GM04504 (cell line): ENCODE measurements around the gene ATP7B.

Source experiments
- DNase-seq: peaks from one replicate; pipeline ENCODE4 v3.0.0-alpha.2; 2012; ENCODE audit warnings: low read depth

Gene ATP7B

DNA sequence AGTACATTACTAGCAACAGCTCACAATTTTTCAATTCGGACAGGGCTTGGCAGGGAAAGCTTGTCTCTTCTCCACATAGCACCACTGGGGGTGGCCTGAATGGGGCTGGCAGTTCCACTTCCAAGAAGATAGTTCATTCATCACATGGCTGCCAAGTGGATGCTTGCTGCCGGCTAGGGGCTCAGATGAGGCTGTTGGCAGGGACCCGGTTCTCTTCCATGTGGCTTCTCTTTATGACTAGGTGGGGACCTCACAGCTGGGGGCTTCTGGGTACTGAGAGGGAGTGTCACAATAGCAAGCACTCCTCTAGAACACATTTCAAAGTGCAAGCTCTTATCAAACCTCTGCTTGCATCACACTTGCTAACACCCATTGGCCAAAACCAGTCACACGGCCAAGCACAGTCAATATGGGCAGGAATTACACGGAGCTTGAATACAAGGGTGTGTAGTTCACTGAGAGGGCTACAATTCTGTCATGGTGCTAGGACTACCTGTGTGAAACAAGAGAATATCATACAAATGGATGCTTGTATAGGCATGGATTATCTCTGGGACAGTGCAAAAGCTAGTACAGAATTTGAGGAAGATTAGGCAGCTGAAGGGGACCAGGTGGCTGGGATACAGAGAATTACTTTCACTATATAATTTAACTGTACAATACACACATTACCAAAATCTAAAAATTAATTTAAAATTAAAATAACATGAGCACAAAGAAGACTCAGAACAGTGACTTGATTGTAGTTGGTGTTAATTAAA lies 32.3 kb downstream of the ATP7B start:
- DNase-seq: no peak

DNA sequence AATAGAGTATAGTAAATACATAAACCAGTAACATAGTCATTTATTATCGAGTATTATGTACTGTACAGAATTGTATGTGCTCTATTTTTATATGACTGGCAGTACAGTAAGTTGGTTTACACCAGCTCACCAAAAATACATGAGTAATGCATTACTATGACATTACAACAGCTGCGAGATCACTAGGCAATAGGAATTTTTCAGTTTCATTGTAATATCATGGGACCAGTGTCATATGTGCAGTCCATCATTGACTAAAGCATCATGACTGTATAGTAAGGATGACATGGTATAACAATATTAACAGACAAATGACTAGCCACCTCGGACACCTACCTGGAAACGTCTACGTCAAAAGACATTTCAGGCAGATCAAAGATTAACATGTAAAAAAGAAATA lies 33.6 kb downstream of the ATP7B start:
- DNase-seq: no peak

DNA sequence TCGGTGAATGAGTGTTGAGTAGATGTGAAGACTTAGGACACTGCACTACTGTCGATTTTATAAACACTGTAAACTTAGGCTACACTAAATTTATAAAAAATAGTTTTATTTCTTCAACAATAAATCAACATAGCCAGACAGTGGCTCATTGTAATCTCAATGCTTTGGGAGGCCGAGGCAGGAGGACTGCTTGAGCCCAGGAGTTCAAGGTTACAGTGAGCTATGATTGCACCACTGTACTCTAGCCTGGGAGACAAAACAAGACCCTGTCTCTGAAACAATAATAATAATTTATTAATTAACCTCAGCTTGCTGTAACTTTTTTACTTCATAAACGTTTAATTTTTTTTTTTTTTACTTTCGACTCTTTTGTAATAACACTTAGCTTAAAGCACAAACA lies 34.4 kb downstream of the ATP7B start:
- no peak for DNase-seq

DNA sequence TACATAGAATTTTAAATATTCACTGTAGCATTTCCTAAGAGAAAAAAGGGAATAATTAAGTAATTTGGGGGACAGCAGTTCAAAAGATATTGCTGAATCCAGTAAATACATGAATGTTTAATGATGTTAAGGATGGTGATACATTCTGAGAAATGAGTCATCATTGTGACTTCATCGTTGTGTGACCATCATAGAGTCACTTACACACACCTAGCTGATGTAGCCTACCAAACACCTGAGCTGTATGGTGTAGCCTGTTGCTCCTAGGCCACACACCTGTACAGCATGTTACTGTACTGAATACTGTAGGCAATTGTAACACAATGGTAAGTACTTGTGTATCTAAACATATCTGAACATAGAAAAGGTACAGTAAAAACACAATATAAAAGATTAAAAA lies 34.8 kb downstream of the ATP7B start:
- DNase-seq: no peak

DNA sequence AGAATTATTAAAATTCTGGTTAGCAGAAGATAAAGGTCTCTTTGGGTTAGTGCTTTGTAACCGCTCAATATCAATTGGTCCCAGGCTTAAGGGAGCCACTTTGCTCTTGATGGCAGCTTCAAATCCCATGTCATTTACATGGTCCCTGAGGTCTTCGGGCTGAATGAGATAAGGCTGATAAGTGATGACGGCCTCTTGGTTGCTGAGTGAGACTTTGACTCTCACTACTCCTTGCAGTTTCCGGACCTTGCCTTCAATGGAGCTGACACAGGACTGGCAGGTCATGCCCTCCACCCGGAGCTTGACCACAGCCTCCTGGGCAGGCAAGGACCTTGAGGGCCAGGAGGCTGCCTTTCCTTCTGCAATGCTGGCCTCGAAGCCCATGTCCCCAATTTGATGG lies 36.8 kb downstream of the ATP7B start:
- no peak for DNase-seq

DNA sequence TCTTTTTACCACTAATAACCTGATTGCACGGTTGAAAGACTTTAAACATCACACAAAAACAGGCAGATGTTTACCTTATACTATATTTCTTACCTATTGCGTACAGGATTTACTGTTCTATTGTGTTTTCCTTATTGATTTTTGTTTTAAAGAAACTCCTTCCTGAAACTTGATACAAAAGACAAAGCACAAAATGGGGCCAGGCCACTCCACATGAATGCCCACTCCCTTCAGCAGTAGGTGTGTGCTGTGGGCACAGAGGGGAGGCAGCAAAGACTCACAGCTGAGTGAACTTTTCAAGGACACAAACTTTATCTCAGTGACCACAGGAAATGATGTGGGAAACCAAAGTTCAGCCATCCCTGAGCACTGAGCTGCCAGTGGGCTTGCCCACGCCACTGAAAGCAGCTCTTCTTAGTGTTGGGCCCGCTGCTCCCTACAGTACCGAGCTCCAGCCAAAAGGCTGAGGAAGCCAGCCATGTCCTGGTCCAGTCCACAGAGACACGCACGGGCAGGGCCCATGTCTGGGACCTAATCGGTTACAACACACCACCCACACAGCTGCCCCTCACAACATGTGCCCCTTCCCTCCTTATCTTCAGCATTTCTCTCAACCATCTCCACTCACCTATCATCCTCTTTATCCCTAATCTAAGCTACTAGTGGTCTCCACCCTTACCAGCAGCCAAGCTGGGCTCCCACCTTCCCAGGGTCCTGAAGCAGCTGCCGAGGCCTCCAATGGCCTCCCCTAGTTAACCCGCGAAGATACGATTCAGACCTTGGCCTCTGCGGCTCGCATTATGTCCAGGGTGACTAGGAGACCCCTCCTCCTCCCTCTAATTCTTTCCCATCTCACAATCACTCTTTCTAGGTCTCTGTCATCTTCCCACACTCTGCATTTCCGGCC lies 39.5 kb downstream of the ATP7B start:
- DNase-seq: no peak

DNA sequence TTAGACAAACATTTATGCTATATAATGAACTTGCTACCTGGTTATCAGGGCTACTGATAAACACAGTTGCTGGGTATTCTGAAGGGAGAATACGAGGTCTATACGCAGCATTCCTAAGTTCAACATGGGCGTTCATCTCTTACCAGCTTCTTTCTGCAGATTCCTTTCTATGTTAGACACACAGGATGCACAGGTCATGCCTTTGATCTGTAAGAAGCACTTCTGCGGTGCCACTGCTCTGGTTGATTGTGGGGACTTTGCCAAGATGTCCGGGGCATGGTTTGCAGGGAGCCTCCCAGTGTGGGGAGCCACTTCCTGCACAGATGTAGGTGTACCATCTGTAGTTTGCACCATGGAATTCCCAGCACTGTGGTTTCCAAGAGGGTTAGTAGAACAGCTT lies 40.9 kb downstream of the ATP7B start:
- no peak for DNase-seq

DNA sequence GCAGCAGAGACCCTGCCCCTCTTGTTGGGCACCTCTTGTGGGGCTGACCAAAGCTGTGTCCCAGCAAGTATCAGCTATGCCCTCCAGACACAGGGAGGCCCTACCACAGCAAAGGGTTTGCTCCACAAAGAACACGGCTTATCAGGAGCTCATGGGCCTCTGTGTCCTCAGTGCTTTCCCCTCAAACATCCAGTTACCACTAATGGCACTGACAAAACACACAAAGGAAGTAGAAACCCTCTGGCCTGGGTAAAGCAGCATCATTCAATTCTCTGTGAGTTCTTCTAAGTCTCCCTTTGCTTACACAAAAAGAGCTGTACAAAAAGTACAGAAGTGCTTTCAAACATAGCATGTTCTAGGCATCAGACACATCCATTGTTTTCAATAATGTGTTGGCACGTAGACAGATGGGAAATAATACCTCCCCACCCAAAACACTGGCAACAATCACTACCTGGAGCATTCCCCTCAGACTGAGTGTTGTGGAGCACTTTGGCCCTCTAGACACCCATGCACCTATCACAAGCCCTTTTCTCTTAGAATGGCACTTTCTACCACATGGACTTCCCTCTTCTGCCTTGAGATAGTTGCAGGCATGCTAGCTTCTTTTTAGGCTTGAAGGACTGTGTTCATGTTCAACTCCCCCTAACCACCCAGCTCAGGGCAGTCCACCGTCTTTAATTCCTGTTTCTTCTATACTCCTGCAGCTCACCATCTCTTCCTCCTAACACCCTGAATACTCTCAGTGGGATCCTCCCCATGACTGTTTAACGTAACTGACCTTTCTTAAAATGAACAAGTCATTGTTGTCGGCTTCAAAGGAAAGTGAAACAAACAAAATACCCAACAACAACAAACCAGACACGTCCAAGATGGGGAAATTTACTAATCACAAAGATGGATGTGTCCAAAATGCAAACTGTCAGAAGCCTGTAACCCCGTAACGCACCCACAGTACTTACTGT lies 43.5 kb downstream of the ATP7B start:
- DNase-seq: no peak

DNA sequence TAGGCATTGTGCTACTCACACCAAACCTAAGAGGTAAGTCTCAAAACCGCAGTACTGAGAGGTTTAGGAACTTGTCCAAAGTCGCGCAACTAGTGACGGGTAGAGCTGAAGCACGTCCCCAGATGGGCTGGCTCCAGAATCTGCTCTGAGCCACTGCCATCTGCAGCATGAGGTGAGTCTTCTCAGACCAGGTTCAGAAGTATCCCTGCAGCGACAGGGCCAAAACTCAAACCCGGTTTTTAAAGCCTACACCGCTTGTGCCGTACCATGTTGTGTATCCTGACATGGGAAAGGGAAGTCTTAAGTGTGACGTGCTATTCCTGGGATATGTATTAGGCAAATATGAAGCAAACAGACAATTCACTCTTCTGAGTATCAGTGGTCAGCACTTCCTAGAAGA lies 45.1 kb downstream of the ATP7B start:
- DNase-seq: no peak

DNA sequence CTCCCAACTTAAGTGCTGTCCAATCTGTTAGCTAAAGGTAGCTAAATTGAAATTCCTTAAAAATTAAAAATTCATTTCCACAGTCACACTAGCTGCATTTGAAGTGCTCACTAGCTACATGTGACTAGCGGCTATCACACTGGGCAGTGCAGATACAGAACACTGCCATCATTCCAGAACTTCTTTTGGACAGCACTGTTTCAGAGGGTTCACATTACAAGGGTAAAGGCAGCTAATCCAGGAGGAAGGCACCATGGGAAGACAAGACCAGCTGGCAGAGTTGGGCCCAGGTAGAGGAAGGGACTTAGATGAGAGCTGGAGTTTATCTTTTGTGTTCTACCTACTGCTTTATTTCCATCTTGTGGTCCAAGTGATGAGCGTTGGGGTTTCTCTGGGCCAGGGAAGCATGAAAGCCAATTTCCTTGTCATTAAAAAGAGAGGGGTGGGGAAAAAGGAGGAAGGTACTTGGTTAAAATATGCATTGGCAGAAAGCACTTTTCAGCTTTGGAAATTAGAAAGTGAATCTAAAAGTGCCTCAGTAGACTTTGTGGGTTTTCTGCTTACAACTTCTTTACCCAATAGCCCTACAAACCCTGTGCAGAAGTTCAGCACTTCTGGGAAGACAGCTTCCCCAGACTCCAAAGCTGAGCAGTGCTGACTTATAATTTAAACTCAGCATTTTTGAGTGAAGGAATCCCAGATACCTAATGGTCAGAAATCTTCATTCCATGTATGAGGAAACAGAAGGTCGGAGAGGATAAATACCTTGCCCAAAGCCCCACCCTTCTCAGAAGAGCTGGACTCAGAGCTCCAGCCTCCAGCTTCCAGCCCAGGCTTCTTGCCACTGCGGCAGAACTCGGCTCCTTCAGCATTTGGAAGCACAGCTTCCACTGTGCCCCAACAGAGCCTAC lies 49.5 kb downstream of the ATP7B start:
- DNase-seq: no peak

DNA sequence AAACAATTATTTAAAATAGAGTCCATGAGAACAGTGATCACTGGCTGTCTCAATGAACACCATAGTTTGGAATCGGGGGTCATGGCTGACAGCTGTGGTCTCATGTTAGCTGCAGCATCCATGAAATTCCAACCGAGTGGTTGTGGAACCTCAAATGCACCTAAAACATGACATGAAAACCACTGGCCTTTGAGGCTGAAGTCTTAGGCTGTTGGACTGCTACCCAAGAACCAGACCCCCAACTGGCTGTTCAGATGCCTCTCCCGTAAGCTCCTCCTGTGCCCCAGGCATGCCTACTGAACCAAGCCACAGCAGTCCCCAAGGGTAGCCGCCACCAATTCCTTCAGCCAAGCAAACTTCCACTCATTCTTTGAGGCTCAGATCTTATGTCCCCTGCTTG lies 50.5 kb downstream of the ATP7B start:
- no peak for DNase-seq

DNA sequence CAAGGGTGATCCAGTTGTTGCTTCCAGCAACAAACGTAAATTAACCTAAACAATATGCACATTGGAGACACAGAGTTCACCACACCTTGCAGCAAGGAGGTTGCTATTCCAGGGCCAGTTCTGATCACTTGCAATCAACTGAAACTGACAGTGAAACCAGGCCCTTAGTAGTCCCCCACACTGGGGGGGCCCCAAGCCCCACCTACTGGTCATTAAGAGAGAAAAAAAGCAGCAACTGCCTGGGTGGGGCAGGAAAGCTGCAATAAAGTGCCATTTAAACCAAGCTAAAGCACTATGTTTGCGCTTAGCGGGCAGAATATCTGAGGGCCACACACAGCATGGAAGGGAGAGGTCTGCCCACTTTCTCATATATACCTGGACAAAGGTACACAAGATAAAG lies 51.5 kb downstream of the ATP7B start:
- DNase-seq: no peak

DNA sequence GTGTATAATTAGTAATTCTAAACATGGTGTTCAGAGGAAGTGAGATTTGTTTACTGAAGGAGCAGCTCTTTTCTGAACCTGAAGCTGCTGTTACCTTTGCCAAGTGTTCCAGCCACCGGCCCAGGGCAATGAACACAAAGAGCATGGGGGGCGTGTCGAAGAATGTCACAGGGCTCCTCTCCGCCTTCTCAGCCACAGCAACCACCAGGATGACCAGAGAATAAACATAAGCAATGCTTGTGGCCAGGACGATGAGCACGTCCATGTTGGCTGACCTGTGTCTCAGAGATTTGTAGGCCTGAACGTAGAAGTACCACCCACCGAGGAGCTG lies 53.1 kb downstream of the ATP7B start:
- no peak for DNase-seq

DNA sequence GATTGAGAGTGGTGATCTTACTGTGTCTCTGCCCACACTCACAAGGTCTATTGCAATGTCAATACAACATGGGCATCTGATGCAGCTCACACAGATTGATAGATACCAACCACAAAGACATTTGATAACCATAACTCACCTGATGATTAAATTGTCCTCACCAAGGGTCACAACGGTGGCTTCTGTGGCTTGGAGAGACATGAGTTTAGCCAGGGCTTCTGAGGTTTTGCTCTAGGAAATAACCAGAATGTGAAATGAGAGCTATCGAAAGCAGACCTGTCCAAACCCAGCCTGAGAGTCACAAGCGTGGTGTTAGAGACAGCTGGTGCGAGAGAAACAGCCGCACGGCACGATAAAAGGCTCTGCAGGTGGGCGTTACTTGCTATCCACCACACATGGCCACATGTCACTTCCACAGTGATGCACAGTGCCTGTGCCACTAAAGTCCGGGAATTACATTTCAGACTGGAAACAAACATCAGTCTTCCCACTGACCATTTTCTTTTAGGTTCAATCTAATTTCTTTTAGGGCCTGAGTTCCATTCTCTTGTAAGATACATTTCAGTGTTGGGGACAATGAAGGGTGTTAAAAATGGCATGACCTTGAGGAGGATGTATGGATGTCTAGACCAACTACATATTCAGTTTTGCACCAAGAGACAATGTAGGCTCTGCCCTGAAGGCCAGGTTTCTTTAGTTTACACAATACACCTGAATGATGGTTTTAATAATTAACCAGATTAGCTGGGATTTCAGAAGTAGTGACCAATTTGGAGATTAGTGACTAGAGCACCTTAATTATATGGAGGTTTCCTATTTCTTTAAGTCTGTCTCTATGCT lies 53.7 kb downstream of the ATP7B start:
- DNase-seq: no peak

DNA sequence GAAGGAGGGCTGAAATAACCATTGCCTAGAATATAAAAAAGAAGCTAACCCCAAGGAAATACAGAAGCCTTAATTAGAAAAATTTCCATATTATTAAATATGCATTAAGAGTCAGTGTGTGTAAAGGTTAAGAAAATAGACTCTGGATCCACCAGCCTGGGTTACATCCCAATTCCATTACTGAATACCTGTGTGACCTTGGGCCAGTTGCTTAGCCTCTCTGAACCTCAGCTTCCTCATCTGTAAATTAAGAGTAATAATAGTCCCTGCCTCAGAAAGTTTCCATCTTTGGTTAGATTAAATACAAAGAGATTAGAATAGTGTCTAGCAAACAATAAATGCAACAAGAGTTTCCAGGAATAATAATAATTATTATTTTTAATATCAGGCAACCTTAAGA lies 54.5 kb downstream of the ATP7B start:
- no peak for DNase-seq

DNA sequence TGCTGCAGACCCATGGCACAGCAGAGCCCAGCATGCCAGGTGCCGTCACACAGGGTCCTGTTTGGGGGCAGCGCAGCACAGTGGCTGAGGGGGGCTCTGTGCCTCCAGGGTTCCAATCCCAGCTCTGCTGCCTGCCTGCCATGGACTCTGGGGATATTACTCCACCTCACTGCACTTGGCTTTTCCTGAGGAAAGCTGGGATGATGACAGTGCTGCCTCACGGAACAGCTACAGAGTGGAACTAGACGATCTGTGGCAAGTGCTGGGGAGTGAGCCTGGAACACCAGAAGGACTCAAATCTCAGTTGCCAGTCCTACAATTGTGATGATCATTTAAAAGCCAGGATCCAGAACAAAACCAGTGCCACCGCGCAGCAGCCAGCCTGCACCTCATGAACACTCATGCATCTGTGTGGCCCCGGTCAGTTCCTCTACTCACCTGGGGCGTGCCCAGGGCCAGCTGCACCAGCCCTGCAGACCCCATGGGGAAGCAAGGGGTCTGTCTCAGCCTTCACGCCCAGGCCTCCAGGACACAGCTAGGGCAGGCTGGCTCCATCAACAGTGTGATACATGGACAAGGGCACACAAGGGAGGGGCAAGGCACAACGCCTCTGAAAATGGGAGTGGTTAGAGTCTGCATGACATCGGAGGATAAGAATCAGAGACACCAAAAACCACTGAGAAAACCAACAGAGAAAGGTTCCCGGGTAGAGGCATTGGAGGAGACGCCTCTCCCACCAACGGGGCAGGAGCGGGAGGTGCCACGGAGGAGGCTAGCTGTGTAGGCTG lies 55.2 kb downstream of the ATP7B start:
- no peak for DNase-seq

DNA sequence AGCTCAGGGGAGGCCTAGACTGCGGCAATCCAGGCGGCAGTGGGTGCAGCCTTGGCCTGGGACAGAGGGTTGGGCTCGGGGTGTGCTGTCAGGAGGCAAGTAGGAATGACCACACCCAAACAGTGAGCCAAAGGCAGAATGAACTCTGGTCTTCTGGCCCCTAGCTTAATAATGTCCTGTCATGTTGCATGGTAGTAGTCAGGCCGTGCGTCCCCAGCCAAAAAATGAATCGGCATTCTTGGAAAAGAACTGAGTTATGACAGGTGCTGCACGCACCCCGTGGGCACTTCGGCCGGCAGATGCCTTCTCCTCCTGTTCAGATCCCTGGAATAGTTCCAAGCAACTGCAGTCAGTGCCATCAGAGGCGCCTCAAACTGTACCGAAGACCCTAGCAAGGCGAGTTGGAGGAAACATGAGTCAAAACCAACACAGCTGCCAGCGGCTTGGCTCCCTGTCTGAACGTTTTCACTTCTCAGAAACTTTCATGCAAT lies 55.9 kb downstream of the ATP7B start:
- DNase-seq: no peak

DNA sequence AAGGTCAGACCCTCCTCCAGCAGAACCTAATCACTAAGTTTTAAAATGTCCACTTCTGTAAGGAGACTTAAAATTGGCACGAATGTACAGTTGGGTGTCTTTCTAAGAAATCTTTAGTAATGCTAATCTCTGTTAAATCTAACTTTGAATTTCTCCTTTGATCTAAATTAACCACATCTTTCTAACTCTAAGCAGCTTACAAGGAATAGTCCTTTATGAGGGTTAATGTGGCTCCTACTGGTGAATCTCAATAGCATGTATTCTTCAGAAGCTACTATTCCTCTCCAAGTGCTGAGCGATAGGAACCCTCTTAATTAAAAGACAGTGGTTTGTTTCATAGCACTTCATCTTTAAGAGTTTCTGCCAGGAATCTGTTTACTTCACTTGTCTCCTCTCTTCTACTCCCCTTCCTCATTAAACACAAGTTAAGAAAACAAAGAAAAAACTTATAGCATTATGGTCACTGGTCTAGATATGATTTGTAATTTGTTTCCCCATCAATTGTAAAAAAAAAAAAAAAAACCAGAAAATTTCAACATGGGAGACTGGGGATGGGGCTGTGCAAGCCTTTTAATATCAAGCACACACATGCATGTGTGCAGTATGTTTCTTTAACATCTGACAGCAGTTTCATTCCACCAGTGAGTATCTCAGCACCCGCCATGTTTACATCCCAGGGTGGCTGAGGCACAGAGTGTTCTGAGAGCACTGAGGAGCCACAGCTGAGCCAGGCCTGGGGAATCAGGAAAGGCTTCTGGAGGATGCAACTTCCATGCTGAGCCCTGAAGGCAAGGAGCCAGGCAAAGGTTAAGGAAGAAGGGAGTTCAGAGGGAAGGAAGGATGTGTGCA lies 57.7 kb downstream of the ATP7B start:
- DNase-seq: no peak

DNA sequence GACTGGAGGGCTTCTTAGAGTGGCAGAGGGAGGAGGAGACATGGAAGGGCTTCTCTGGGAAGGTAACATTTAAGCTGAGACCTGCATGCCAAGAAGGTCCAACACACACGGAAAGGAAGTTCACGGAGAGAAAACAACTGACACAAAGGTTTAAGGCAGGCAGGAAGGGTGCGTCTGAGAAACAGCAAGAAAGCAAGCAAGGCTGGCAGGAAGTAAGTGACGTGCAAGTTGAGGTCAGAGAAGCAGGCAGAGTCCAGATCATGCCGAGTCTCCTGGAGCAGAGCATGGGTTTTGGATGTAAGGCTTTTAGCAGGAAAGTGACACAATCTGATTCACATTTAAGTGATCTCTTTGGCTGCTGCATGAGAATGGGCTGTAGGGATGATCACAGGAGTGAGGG lies 60.5 kb downstream of the ATP7B start:
- no peak for DNase-seq
